NB4 (cell line): Measurements from ENCODE around the gene TEX264.

ENCODE experiments used
- CTCF ChIP-seq: IDR thresholded peaks from one replicate; pipeline ENCODE4 v1.5.1; 2012; ENCODE audit warnings: low read depth, low read length
- POLR2A ChIP-seq: IDR thresholded peaks from 2 replicates; pipeline ENCODE4 v1.6.1; 2011; ENCODE audit warnings: mild to moderate bottlenecking; ENCODE audit not compliant: insufficient read length; ENCODE audit errors: extremely low read depth

- TF ChIP-seq CTCF (no peak), POLR2A (no peak)
Measured at GRCh38 chr3:51670053-51670822, 814 bp upstream of the TEX264 start.
